NT2/D1 (cell line): ENCODE results near the gene RTF2.

Experiments used
- SUZ12 ChIP-seq: IDR thresholded peaks from 2 replicates; pipeline ENCODE4 v1.6.1; 2011; ENCODE audit not compliant: insufficient read length, insufficient read depth; ENCODE audit errors: extremely low read depth
- YY1 ChIP-seq: IDR thresholded peaks from 2 replicates; pipeline ENCODE4 v1.6.1; 2011; ENCODE audit not compliant: insufficient read length, insufficient read depth

DNA sequence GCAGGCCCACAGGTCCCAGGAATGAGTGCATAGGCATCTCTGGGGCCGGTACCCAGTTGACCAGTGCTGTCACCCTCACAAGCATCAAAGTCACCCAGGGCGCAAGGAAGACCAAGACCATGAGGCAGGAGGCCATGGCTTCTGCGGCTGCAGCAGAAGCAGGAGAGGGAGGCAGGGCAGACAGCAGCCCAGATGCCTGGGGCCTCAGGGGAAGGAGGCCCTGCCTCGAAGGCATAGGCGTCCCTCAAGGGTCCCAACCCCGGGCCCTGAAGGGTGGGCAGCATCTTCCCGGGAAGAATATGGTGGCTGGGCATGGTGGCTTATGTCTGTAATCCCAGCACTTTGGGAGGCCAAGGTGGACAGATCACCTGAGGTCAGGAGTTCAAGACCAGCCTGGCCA, 59.1 kb downstream of the RTF2 start:
- TF ChIP-seq YY1 (no peak), SUZ12 (no peak)
